ENCODE data around the gene E2F7.
"Not testable (repeated sequence)": the region's sequence is repeated elsewhere in the genome, so short reads cannot be mapped to it uniquely, and the experiment has no call there.

Gene E2F7

GRCh38 chr12:77065361-77066204, at the start of gene E2F7:
TSS of gene E2F7 (minus strand) at chr12:77065569. CDS start at chr12:77064635, 934 bp downstream.
- peak; percentile 92 for DNase-seq

GRCh38 chr12:77113971-77114370, 48.6 kb upstream of the E2F7 start:
- no peak for DNase-seq

GRCh38 chr12:77108707-77109106, 43.3 kb upstream of the E2F7 start:
- no peak for DNase-seq

- DNase-seq: no peak
Measured at GRCh38 chr12:77107121-77107520, 41.8 kb upstream of the E2F7 start.

GRCh38 chr12:77104792-77105191, 39.4 kb upstream of the E2F7 start:
- no peak for DNase-seq

GRCh38 chr12:77104286-77104685, 38.9 kb upstream of the E2F7 start:
- no peak for DNase-seq

- DNase-seq: no peak
Measured at GRCh38 chr12:77102691-77103090, 37.3 kb upstream of the E2F7 start.

GRCh38 chr12:77102123-77102522, 36.8 kb upstream of the E2F7 start:
- no peak for DNase-seq

GRCh38 chr12:77099799-77100198, 34.4 kb upstream of the E2F7 start:
- DNase-seq: no peak

- DNase-seq: no peak
Measured at GRCh38 chr12:77097846-77098245, 32.5 kb upstream of the E2F7 start.

- DNase-seq: not testable (repeated sequence)
Measured at GRCh38 chr12:77092227-77092626, 26.9 kb upstream of the E2F7 start.

GRCh38 chr12:77089686-77090220, 24.4 kb upstream of the E2F7 start:
- DNase-seq: no peak

- DNase-seq: no peak
Measured at GRCh38 chr12:77087427-77087826, 22.1 kb upstream of the E2F7 start.

- DNase-seq: no peak
Measured at GRCh38 chr12:77082021-77082420, 16.7 kb upstream of the E2F7 start.

GRCh38 chr12:77079631-77080030, 14.3 kb upstream of the E2F7 start:
- DNase-seq: no peak

GRCh38 chr12:77078231-77078630, 12.9 kb upstream of the E2F7 start:
- DNase-seq: no peak

GRCh38 chr12:77076886-77077285, 11.5 kb upstream of the E2F7 start:
- no peak for DNase-seq

- DNase-seq: not testable (repeated sequence)
Measured at GRCh38 chr12:77073894-77074293, 8.5 kb upstream of the E2F7 start.

- no peak for DNase-seq
Measured at GRCh38 chr12:77072833-77073495, 7.6 kb upstream of the E2F7 start.

GRCh38 chr12:77070800-77071449, 5.6 kb upstream of the E2F7 start:
- DNase-seq: no peak

- DNase-seq: no peak
Measured at GRCh38 chr12:77070382-77070781, 5.0 kb upstream of the E2F7 start.

GRCh38 chr12:77064896-77065360, 441 bp downstream of the E2F7 start:
- DNase-seq: peak; percentile 62

- DNase-seq: no peak
Measured at GRCh38 chr12:77062846-77063461, 2.4 kb downstream of the E2F7 start.

All from left hindlimb (tissue), 1 donor.